UCSD-AML1 (cell line): ENCODE measurements around the gene FUOM.

Experiments
- DNase-seq: peaks from one replicate; lab custom pipeline; 2025; ENCODE audit not compliant: unreplicated experiment; lab: John Stamatoyannopoulos, UW

The FUOM gene

DNA sequence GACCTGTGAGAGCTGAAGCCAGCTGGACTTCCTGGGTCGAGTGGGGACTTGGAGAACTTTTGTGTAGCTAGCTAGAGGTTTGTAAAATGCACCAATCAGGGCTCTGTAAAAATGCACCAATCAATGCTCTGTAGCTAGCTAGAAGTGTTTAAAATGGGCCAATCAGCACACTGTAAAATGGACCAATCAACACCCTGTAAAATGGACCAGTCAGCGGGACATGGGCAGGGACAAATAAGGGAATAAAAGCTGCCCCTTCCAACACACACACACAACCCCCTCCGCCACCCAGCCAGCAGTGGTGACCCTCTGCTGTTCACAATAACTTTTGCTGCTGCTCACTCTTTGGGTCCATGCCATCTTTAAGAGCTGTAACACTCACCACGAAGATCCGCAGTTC is 42.0 kb downstream of the FUOM start:
- DNase-seq = no peak

GRCh38 chr10:133314911-133315310 is 42.9 kb downstream of the FUOM start:
- DNase-seq = no peak

GRCh38 chr10:133313192-133313591 is 44.6 kb downstream of the FUOM start:
- no peak for DNase-seq

GRCh38 chr10:133312769-133313145 is 45.1 kb downstream of the FUOM start:
- no peak for DNase-seq

DNA sequence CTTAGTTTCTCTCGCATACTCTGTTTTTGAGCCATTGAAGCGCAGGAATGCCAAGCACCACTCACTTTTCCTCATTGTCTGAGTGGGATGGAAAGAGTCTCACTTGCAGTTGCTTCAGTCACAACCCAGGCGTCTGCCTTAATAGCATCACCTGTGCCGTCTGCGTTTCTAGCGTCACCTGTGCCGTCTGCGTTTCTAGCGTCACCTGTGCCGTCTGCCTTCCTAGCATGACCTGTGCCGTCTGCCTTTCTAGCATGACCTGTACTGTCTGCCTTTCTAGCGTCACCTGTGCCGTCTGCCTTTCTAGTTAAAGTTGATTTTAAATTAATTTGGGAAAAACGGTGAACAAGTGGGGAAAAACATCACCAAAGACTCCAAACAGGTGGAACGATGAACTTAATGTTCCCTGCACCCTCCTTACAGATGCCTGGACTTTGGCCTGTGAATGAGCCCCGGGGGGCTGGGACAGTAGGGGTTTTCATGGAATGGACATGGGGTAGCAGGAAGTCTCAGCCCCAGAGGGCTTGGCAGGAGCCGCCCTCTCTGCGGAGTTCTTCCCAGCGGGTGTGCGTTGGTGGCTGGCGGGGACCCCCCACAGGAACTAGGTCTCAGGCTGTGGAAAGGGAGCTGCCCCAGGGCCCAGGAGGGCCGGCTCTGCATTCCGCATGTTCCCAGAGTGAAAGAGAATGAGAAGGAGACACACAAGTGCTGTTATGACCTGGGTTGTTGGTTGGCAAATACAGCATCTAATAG is 45.6 kb downstream of the FUOM start:
- no peak for DNase-seq

- no peak for DNase-seq
Measured at GRCh38 chr10:133311570-133311969, 46.2 kb downstream of the FUOM start.

DNA sequence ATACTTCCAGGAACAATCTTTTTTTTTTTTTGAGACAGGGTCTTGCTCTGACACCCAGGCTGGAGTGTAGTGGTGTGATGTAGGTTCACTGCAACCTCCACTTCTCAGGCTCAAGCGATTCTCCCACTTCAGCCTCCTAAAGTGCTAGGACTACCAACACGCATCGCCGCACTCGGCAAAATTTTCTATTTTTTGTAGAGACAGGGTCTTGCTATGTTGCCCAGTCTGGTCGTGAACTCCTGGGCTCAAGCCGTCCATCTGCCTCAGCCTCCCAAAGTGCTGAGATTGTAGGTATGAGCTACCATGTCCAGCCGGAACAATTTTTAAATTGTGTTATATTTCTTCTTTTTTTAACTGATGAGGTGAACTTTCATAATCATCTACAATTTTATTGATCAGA is 47.0 kb downstream of the FUOM start:
- no peak for DNase-seq

DNA sequence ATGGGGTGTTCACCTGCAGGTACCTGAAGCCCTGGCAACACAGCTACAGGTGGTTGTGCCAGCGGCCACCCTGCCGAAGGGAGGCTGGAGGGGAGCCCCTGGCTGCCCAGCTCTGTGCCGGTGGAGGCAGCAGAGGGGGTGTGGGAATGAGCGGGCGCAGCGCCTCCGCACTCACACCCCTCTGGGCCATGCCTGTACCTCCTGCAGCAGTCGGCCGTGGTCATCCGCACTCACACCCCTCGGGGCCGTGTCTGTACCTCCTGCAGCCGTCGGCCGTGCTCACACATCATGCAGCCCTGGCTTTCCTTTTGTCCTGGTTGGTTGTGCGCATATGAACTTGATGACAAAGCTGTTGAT is 47.4 kb downstream of the FUOM start:
- DNase-seq = no peak

DNA sequence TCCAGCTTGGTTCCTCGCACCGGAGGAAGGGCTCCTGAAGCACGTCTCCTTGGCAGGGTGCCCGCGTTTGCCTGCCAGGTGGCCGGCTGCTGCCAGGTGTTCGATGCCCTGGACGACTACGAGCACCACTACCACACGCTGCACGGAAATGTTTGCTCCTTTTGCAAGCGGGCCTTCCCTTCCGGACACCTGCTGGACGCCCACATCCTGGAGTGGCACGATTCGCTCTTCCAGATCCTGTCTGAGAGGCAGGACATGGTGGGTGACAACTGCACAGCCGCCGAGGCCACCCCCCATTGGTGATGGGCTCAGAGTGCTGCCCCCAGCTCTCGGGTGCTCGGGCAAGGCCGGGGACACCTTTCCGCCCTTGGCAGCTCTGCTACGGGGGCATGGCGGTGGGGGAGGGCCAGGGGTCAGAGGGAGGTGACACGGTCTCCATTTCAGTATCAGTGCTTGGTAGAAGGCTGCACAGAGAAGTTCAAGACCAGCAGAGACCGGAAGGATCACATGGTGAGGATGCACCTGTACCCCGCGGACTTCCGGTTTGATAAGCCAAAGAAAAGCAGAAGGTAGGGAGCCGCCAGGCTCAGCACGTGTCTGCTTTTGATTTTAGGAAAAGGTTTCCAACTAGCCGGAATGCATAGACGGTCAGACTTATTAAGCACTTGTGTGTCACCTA is 48.0 kb downstream of the FUOM start:
- DNase-seq = no peak

GRCh38 chr10:133309100-133309719 is 48.6 kb downstream of the FUOM start:
- peak; percentile 94 for DNase-seq

GRCh38 chr10:133308421-133309099 is 49.3 kb downstream of the FUOM start, which contains the start of the genes TUBGCP2 and ZNF511:
Gene TUBGCP2, minus strand, starts transcription at chr10:133308872. Its CDS starts 5,931 bp downstream, at chr10:133302941.
Gene ZNF511, plus strand, starts transcription at chr10:133308914. Its CDS starts 30 bp downstream, at chr10:133308944.
- peak; percentile 91 for DNase-seq

DNA sequence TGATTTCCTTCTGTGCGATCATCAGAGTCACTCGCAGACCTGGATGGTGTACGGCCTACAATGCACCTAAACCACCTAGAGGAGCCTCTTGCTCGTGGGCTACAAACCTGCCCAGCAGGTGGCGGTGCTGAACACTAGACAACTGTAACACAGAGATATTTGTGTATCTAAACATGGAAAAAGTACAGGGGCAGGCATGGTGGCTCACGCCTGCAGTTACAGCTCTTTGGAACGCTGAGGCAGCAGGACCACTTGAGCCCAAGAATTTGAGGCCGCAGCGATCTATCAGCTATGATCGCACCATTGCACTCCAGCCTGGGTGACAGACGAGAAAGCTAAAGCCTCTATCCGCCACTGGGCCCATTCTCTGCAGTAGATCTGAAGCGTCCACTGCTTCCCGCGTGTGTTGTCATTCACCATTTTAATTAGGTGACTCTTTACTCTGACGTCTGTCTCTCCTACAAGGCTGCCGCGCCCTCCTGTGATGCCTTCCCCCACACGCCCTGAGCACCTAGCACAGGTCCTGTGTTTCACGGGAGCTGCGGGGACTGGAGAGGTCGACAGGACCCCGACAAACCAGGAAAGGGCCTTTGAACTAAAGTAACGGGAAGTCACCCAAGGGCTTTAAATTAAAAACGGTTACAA is 49.9 kb downstream of the FUOM start:
- DNase-seq = peak; percentile 69

- DNase-seq = no peak
Measured at GRCh38 chr10:133306941-133307379, 50.9 kb downstream of the FUOM start.

DNA sequence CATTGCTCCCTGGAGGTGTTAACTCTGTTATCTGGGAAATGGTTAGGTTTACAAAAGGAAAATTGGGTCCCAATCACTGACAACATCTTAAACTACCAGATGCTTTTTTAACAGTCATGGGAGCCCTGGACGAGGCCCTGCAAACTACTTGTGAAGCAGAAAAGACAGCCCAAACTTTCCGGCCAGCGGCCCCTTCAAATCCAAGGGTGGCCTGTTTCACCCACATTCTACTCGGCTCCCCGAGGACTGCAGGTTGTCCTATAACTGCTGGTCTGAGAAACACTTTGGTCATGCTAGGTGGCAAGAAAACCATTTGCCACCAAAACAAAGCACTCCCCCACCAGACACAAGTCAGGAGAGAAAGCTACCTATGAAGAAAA is 51.7 kb downstream of the FUOM start:
- DNase-seq = no peak
